SK-N-DZ (cell line): ENCODE results near the gene ZNF773. TPM values are rescaled to one million over a fixed set of nuclear protein-coding genes. Genes with fewer than 3 reads are reported as not detected.
"Not testable (repeated sequence)": the region's sequence is repeated elsewhere in the genome, so short reads cannot be mapped to it uniquely, and the experiment has no call there.

Experiments used
- DNase-seq: peaks from one replicate; pipeline ENCODE4 v3.0.0-alpha.2; 2015; ENCODE audit warnings: low spot score
- polyA plus RNA-seq, 2 experiments: library from polyadenylated mRNA; depleted of rRNA; stranded (reverse); fragments of >200 nt; gene quantifications; 2 replicates each; pipeline ENCODE4 v1.2.3, GENCODE V29; 2014

The ZNF773 gene
- 3.0 and 7.6 TPM in 2 replicates for polyA plus RNA-seq (2014; cell fraction: cytosol; rRNA removed)
- polyA plus RNA-seq (2014; cell fraction: nucleus; rRNA removed): 3.5 and 4.0 TPM in 2 replicates

- DNase-seq: peak; percentile 89
These were observed at the start of gene ZNF773 for GRCh38 chr19:57499680-57500395. Gene ZNF773, plus strand, starts transcription at chr19:57499938. Its CDS starts 143 bp downstream, at chr19:57500081.

- no peak for DNase-seq
These were observed 47.4 kb upstream of the ZNF773 start for GRCh38 chr19:57452307-57452706.

- peak; percentile 8 for DNase-seq
These were observed 33.9 kb upstream of the ZNF773 start for GRCh38 chr19:57465680-57466381.

- DNase-seq: no peak
These were observed 33.2 kb upstream of the ZNF773 start for GRCh38 chr19:57466489-57466888.

- DNase-seq: no peak
These were observed 26.1 kb upstream of the ZNF773 start for GRCh38 chr19:57473646-57474045.

GRCh38 chr19:57477191-57478008, 22.3 kb upstream of the ZNF773 start, which contains the start of gene ZNF772:
Gene ZNF772, minus strand, starts transcription at chr19:57477566. Its CDS starts 257 bp downstream, at chr19:57477309.
- peak; percentile 92 for DNase-seq

GRCh38 chr19:57487477-57488298, 12.1 kb upstream of the ZNF773 start, which contains the start of gene ZNF419:
Gene ZNF419, plus strand, starts transcription at chr19:57487750. Its CDS starts 201 bp downstream, at chr19:57487951.
- peak; percentile 71 for DNase-seq

- DNase-seq: not testable (repeated sequence)
These were observed 11.5 kb upstream of the ZNF773 start for GRCh38 chr19:57488299-57488644.

GRCh38 chr19:57499332-57499679, 432 bp upstream of the ZNF773 start:
- not testable (repeated sequence) for DNase-seq

GRCh38 chr19:57500400-57500799, 662 bp downstream of the ZNF773 start:
- not testable (repeated sequence) for DNase-seq

- DNase-seq: no peak
These were observed 6.4 kb downstream of the ZNF773 start for GRCh38 chr19:57506163-57506562.

- no peak for DNase-seq
These were observed 11.7 kb downstream of the ZNF773 start for GRCh38 chr19:57511484-57511883.

GRCh38 chr19:57512845-57513244, 13.1 kb downstream of the ZNF773 start:
- no peak for DNase-seq

GRCh38 chr19:57515255-57515654, 15.5 kb downstream of the ZNF773 start:
- no peak for DNase-seq

GRCh38 chr19:57518021-57518420, 18.3 kb downstream of the ZNF773 start:
- DNase-seq: not testable (repeated sequence)

- DNase-seq: peak; percentile 87
These were observed 27.6 kb downstream of the ZNF773 start, which contains the start of gene ZNF549 for GRCh38 chr19:57527136-57527881. Gene ZNF549, plus strand, starts transcription at chr19:57527356. Its CDS starts 218 bp downstream, at chr19:57527574.

GRCh38 chr19:57537953-57538547, 38.3 kb downstream of the ZNF773 start:
- DNase-seq: no peak

GRCh38 chr19:57546513-57546912, 46.8 kb downstream of the ZNF773 start:
- DNase-seq: no peak

- DNase-seq: no peak
These were observed 52.7 kb downstream of the ZNF773 start for GRCh38 chr19:57552432-57552831.

GRCh38 chr19:57557659-57558058, 57.9 kb downstream of the ZNF773 start:
- no peak for DNase-seq
